Adrenal gland (tissue), 12 donors: ENCODE results near the gene CDC73. TPM values are rescaled to one million over a fixed set of nuclear protein-coding genes. Genes with fewer than 3 reads are reported as not detected.
A peak's percentile ranks its signal among the peaks of the same experiment; 100 is the strongest.

Source experiments
- DNase-seq, 7 donors: peaks; one replicate each; pipeline ENCODE4 v3.0.0-alpha.2; 2019 to 2020
- H3K27ac ChIP-seq, 5 donors: fragments of 200-600 bp; sonication (generic) in 4 of 5; 1 replicate in 3 of 5; 2 replicates in 2 of 5; pipeline versions ENCODE4 v1.5.1 to v1.8.0; 2016 to 2020; ENCODE audit warnings: mild to moderate bottlenecking in 1 of 5
- H3K27me3 ChIP-seq: fragments of 200-600 bp; 2 replicates; pipeline ENCODE4 v1.8.0; 2021
- H3K36me3 ChIP-seq, 2 donors: fragments of 200-600 bp; replicated peaks in 1 of 2; 1 replicate in 1 of 2; 2 replicates in 1 of 2; pipeline versions ENCODE4 v1.5.1 to v1.8.0; 2018 to 2022
- H3K4me1 ChIP-seq, 2 donors: fragments of 200-600 bp; replicated peaks in 1 of 2; 1 replicate in 1 of 2; 2 replicates in 1 of 2; pipeline versions ENCODE4 v1.5.1 to v1.8.0; 2018 to 2021
- H3K4me3 ChIP-seq, 4 donors: fragments of 200-600 bp; sonication (generic) in 3 of 4; one replicate each; pipeline ENCODE4 v1.5.1; 2016 to 2018
- H3K9me3 ChIP-seq, 3 donors: fragments of 200-600 bp; sonication (generic) in 1 of 3; replicated peaks in 1 of 3; 1 replicate in 2 of 3; 2 replicates in 1 of 3; pipeline versions ENCODE4 v1.5.1 to v1.8.0; 2016 to 2021
- CTCF ChIP-seq, 6 experiments: fragments of 450-650 bp in 4 of 6; fragments of 200-600 bp in 2 of 6; sonication (generic) in 1 of 6; IDR thresholded peaks; 1 replicate in 5 of 6; 2 replicates in 1 of 6; pipeline versions ENCODE4 v1.5.1 to v1.8.0; 2016 to 2021; ENCODE audit warnings: antibody characterized with exemption in 6 of 6, mild to moderate bottlenecking in 2 of 6, moderate library complexity in 1 of 6
- POLR2A ChIP-seq, 2 donors: fragments of 450-650 bp; IDR thresholded peaks; one replicate each; pipeline ENCODE4 v1.6.1; 2017; ENCODE audit warnings: antibody characterized with exemption in 2 of 2, mild to moderate bottlenecking in 2 of 2, moderate library complexity in 1 of 2
- WGBS, 4 donors: extraction: QIAGEN DNeasy Blood & Tissue Kit in 2 of 4; methylation state at CpG; one replicate each; pipeline versions ENCODE4 v1.1.5 to v1.1.7; 2013 to 2017; 5-methylcytosine and 5-hydroxymethylcytosine counted together
- intact Hi-C, 2 donors: fragments of 100-400 bp; cut with DNase I; formaldehyde crosslinking; loops; one replicate each; pipeline versions ENCODE4 v1.14.1 to v1.15.0; 2022 to 2023
- polyA plus RNA-seq, 3 donors: library from polyadenylated mRNA; stranded (reverse); fragments of 200-250 nt in 2 of 3; fragments of 350-450 nt in 1 of 3; fragmentation: Illumina TruSeq in 1 of 3; extraction: RNeasy Lipid Tissue Mini Kit (QIAGEN cat#74804) in 1 of 3; gene quantifications; one replicate each; pipeline ENCODE4 v1.2.3, GENCODE V29; 2013 to 2014
- total RNA-seq, 9 donors: library from RNA; depleted of rRNA in 4 of 9; stranded (reverse); fragments of >200 nt in 4 of 9; fragments of 120-200 nt in 1 of 9; fragmentation: NEBNext Ultra II Directional in 1 of 9; extraction: Animal tissue kit (Norgen Biotek cat#: 25700) in 1 of 9; gene quantifications; one replicate each; pipeline versions ENCODE4 v1.1.0 to v1.2.4, GENCODE V29; 2013 to 2023
- donor health status: healthy with polysubstance abuse.
- donor health status: Bipolar disorder and iron deficiency.
- donor health status: DM: yes; HTN: yes; CAD: no.
- donor health status: DM: no; HTN: no; CAD: no.
- donor health status: DM: no; HTN: no; CAD: no.
- donor health status: DM: yes; HTN: yes; CAD: no.

Gene CDC73
- total and polyA plus RNA-seq, 12 donors, result 5.9 to 64.0 (median 36.1) TPM

- Histone ChIP-seq H3K36me3 (peaks cover 0 to 46% of the 10 kb centered on the region in 2 donors), H3K27me3 (no peaks in the 10 kb centered on the region), H3K4me1 (no peaks in the 10 kb centered on the region), H3K4me3 (no peak overlapping the region), H3K27ac (no peak overlapping the region), H3K9me3 (no peaks in the 10 kb centered on the region)
- intact Hi-C loops, result no loop called here
- WGBS, 4 donors, result 92 to 95% (median 94%) methylated on average over 6 of the region's 6 CpGs
- TF ChIP-seq POLR2A (IDR thresholded peaks at IDR 0.05), result no peak
- no peak for TF ChIP-seq CTCF (IDR thresholded peaks at IDR 0.05)
- no peak for DNase-seq
These were observed 38.3 kb upstream of the CDC73 start for GRCh38 chr1:193083365-193084088.

GRCh38 chr1:193085263-193085662 is 36.6 kb upstream of the CDC73 start:
- DNase-seq, result no peak

GRCh38 chr1:193086342-193086741 is 35.5 kb upstream of the CDC73 start:
- Histone ChIP-seq H3K9me3 (no peaks in the 10 kb centered on the region), H3K4me3 (no peak overlapping the region), H3K27me3 (no peaks in the 10 kb centered on the region), H3K36me3 (peaks cover 0 to 39% of the 10 kb centered on the region in 2 donors), H3K27ac (no peak overlapping the region), H3K4me1 (no peaks in the 10 kb centered on the region)
- intact Hi-C loops, result no loop called here
- DNase-seq, result no peak
- TF ChIP-seq CTCF (IDR thresholded peaks at IDR 0.05) (no peak), POLR2A (IDR thresholded peaks at IDR 0.05) (no peak)
- 91 to 96% (median 92%) methylated on average over 3 of the region's 3 CpGs for WGBS, 4 donors

More at GRCh38 chr1:193085263-193085662, 36.6 kb upstream of the CDC73 start:
- no peaks in the 10 kb centered on the region for H3K4me1 ChIP-seq
- H3K27me3 ChIP-seq, result no peaks in the 10 kb centered on the region
- H3K9me3 ChIP-seq, result no peaks in the 10 kb centered on the region
- H3K27ac ChIP-seq, result no peak overlapping the region
- WGBS, 4 donors, result 81 to 90% (median 86%) methylated on average over 1 of the region's 1 CpG
- peaks cover 0 to 39% of the 10 kb centered on the region in 2 donors for H3K36me3 ChIP-seq
- TF ChIP-seq CTCF (IDR thresholded peaks at IDR 0.05) (no peak), POLR2A (IDR thresholded peaks at IDR 0.05) (no peak)
- H3K4me3 ChIP-seq, result no peak overlapping the region
- intact Hi-C loops, result no loop called here

GRCh38 chr1:193087893-193088292 is 33.9 kb upstream of the CDC73 start:
- DNase-seq, result peak in 5 of 7 donors; percentile 23 to 68 (median 62)
- intact Hi-C loops, result no loop called here
- H3K27me3 ChIP-seq, result no peaks in the 10 kb centered on the region
- H3K36me3 ChIP-seq, result peaks cover 0 to 30% of the 10 kb centered on the region in 2 donors
- H3K4me1 ChIP-seq, result no peaks in the 10 kb centered on the region
- TF ChIP-seq CTCF (IDR thresholded peaks at IDR 0.05), result no peak
- TF ChIP-seq POLR2A (IDR thresholded peaks at IDR 0.05), result no peak
- WGBS, 4 donors, result 27 to 51% (median 35%) methylated on average over 3 of the region's 3 CpGs
- no peaks in the 10 kb centered on the region for H3K9me3 ChIP-seq
- no peak overlapping the region for H3K4me3 ChIP-seq
- no peak overlapping the region for H3K27ac ChIP-seq
